HG03196 (cell line): ENCODE data around the gene PLSCR4.
"Not testable (repeated sequence)": the region's sequence is repeated elsewhere in the genome, so short reads cannot be mapped to it uniquely, and the experiment has no call there.

Source experiments
- ATAC-seq: cut with Tn5 transposase; IDR thresholded peaks from one replicate; pipeline ENCODE4 v1.9.1; 2021; ENCODE audit not compliant: unreplicated experiment

Gene PLSCR4

GRCh38 chr3:146249921-146250320, 984 bp downstream of the PLSCR4 start:
- no peak for ATAC-seq

DNA sequence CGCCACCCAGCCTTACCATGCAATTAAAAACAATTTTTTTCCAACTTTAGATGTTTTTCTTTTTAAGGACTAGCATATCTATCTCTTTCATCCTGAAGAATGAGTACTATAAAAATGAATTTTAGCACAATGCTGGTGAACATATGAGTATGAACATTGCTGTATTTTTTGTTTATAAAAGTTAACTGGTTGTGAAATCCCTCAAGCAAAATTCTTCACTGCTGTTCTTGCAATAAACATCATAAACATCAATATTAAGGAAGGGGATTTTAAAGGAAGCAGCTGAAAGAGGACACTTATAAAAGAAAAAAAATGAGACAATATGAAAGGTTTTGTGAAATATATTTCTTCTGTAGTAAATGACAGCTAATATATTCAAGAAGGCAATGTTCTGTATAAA, 3.0 kb downstream of the PLSCR4 start:
- no peak for ATAC-seq

DNA sequence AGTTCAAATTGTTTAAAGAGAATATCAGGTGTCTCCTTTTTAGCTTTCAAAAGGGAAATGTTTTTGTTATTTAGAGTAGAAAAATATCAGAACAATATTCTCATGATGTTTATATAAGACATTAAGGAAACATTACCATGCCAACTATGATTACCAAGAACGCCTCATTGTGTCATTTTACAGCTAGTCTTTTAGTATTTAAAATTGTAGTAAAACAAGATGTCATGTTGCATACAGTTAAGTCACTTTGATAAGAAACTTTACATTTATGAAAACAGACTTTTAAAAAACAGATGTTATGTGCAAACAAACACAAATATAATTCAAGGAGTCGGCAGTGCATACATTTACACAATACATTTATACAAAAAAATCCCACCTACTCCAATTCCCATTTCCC, 4.4 kb downstream of the PLSCR4 start:
- no peak for ATAC-seq

DNA sequence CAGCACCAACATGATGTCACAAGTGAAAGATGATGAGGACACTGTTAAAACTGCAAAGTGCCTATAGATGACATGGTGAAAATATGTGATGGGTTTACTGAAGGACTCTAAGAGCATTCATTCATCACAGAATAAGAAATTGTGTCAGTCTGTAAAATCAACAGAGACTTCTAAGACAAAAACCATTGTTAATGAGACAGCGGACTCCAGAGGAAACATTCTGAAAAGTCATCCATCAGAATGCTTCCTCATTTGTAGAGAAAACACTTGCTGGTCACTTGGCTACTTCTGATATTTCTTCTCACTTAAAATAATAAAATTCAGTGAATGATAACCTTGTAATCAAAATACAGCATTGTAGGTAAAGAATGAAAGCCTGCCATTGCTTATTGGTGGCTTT, 7.3 kb downstream of the PLSCR4 start:
- no peak for ATAC-seq

GRCh38 chr3:146241523-146242240, 9.2 kb downstream of the PLSCR4 start:
- ATAC-seq, result no peak

DNA sequence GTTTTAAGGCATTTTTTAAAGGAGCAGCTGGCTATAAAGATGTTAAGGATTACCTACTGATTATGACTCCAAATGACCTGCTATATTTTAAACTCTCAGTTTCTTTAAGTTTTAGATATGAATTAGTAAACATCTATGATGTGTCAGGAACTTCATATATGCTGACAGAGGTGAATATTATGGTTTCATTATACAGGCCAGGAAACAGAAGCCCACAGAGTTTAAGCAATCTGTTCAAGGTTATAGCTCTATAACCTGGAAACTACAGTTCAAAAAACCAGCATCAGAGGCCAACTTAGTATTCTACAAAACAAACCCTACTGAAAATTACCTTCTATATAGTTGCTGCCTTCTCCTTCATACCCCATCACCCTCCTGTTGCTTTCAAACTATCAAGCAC, 17.4 kb downstream of the PLSCR4 start:
- ATAC-seq, result no peak

GRCh38 chr3:146227486-146227885, 23.4 kb downstream of the PLSCR4 start:
- ATAC-seq, result no peak

DNA sequence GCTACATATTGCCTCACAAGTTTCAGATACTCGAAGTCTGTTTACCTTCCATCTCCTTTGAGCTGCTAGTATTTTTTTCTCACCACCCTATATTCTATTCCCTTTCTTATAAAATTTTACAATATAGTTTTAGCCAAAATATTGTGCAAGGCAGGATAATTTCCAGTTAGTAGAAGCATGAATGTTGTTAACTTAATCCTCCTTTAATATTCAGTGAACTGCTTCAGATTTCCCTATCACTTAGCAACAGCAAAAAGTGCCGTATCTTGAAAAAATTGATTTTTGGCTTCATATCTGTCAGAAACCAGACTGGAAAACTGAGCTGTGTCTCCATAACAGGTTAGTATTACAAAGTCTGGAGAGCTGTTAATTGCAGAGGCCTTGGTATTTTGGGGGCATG, 24.0 kb downstream of the PLSCR4 start:
- ATAC-seq, result no peak

DNA sequence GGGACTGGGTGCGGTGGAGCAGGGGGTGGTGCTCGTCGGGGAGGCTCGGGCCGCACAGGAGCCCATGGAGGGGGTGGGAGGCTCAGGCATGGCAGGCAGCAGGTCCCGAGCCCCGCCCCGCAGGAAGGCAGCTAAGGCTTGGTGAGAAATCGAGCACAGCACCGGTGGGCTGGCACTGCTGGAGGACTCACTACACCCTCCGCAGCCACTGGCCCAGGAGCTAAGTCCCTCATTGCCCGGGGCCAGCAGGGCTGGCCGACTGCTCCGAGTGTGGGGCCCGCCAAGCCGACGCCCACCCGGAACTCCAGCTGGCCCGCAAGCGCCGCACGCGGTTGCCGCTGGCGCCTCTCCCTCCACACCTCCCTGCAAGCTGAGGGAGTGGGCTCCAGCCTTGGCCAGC, 25.4 kb downstream of the PLSCR4 start:
- ATAC-seq, result not testable (repeated sequence)

DNA sequence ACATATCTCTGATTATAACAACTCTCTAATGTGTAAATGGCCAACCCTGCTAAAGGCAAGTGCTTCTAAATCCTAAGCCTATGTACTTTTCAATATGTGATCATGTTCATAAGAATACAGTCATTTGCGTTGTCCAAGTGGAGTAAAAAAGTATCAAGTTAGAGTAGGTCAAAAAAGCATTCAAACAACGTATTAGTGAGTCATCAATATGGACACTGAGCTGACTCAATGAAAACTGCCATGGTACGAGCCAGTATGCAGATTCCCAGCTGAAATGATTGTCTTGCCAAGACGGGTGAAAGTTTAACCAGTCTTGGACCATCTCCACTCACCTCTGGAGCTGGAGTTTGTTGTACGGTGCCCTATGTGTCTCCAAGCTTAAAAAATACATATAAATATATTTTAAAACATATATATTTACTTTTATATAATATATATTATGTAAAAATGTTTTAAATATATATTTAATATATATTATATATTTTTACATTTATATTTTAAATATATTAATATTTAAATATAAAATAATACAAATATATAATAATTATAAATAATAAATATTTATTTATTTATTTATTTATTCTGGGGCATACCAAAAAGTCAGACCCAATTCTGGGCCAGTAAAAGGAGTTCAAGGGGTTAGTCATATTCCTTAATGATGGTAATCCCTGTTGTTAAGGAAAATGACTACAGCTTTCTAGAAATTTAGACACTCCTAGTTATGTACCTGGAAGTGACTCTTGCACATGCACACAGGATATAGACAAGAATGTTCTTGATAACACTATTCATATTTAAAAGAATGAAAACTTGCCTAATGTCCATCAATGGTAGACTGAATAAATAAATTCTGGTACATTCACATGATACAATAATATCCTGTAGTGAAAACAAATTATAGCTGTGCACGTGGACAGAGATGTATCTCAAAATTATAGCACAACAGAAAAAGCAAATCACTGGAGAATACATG, 27.2 kb downstream of the PLSCR4 start:
- no peak for ATAC-seq

DNA sequence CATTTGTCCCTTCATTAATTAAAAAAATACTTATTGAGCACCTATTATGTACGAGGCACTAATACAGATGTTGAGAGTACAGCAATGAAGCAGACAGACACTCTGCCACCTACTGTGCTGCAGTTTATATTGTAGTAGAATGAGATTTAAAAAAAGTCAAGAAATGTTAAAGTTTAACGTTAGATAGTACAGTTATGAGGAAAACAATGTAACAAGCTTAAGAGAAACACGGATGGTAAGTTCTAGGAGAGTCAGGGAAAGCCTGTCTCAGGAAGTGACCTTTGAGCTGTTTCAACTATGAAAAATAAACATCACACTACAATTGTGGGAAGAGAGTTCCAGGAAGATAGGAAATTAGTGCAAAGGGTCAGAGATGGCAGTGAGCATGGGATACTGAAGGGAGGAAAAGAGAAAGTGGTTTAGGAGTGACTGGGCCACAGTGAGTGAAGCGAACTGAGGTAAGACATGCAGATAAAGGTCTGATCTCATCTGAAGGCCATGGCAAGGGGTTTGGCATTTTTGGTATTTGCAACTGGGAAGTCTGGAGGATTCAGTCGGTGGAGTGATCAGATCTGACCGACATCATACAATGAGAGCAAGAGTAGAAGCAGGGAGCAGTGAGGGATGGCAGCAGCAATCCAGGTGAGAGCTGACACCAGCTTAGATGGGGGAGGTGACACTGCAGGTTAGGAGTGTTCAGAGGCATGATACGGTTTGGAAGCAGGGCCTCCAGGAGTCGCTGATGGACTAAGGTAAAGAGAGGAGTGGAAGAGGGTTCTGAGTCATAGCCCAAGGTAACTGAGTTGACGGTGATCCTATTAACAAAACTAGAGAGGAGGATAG, 28.5 kb downstream of the PLSCR4 start:
- no peak for ATAC-seq

DNA sequence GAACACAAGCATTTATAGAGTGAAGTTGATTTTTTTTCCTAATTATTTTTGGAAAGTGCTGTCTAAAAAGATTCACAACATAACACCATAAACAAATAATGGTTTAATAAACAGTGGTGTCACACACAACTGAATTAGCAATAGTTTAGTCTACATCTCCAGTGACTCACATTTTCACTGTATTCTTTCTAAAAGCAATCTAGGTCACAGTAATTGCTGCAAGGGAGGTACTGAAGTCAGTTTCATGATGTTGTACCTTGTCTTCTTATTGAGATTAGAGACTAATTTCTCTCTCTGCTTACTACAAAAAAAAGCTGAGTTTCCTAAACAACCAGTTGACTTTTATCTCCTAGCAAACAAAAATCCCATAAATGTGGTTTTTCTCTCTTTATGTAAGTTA, 29.6 kb downstream of the PLSCR4 start:
- ATAC-seq, result no peak

DNA sequence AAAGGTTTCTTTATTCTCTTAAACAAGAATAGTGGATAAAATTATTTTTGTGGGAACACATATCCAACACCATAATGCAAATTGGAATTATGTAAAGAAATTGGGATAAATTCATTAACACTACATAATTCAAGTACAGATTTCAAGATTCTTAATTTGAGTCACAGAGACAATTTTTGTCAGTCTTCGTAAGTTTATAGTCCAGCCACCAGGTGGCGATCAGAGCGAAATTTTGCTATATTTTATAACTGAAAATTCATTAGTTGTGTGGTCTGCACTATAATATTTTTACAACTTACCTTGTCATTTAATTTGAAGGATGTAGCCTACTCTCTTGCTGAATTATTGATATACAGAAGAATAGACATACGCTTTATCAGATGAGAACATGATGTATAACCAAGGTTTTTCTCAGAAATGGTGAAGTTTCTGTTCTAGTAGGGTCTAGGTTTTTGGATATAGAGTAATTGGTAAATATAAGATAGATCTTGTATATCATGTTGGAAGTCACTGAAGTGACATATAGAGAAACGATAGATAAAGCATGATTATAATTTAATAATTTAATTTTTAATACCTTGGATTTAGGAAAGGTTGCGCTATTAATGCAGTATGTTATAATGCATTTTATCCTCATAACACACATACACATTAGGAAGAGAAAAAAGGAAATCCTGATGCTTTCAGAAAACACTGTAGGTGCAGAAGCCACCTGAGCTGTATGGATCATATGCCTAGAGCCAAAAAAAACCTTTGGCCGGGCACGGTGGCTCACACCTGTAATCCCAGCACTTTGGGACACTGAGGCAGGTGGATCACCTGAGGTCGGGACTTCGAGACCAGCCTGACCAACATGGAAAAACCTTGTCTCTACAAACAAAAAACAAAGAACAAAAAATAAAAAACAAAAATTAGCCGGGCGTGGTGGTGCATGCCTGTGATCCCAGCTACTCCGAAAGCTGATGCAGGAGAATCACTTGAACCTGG, 31.7 kb downstream of the PLSCR4 start:
- ATAC-seq, result no peak

DNA sequence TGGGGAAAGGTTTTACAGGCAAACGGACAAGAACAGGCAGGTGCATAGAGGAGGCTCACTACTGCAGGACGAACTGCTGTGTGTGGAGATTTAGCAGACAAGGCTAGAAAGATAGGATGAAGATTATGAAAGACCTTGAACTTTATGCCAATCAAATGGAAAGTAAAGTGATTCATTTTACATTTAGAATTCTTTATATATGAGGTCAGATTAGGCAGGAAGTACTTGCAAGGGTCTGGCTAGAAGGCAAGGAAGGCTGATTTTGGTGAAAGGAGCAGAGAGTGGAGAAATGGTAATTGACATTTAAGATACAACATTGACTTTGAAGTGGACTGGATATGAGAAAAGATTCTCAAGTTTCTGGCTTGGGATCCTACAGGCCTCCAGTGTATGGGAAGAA, 33.6 kb downstream of the PLSCR4 start:
- no peak for ATAC-seq

DNA sequence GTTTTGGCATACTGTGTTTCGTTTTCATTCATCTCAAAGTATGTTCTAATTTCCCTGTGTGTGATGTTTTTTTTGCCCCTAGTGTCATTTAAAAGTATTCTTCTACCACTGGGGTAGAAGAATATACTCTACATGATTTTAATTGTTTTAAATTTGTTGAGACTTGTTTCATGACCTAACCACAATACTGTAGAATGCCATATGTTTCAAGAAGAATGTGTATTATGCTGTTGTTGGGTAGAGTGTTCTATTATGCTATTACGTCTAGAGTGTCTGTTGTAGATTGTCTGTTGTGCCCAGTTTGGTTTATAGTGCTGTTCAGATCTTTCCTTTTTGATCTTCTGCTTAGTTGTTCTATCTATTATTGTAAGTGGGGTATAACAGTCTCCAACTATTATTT, 36.4 kb downstream of the PLSCR4 start:
- ATAC-seq, result no peak

GRCh38 chr3:146209371-146209770, 41.5 kb downstream of the PLSCR4 start:
- no peak for ATAC-seq

DNA sequence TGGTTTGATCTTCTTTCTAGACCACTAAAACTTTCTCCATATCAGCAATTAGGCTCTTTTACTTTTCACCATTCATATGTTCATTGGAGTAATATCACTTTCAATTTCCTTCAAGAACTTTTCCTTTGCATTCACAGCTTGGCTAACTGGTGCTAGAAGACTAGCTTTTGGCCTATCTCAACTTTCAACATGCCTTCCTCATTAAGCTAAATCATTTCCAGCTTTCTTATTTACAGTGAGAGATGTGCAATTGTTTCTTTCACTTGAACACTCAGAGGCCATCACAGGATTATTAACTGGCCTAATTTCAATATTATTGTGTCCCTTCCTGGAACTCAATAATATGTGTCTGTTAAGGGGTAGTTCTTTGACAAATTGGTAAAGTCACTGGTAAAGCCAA, 47.1 kb downstream of the PLSCR4 start:
- ATAC-seq, result no peak

GRCh38 chr3:146200461-146201220, 50.3 kb downstream of the PLSCR4 start:
- no peak for ATAC-seq

- no peak for ATAC-seq
Measured at GRCh38 chr3:146199762-146200161, 51.1 kb downstream of the PLSCR4 start.
